Type B pancreatic cell (in vitro differentiated cells): ENCODE data around the gene CA5B. TPM values are rescaled to one million over a fixed set of nuclear protein-coding genes. Genes with fewer than 3 reads are reported as not detected.

Source experiments
- DNase-seq: peaks from one replicate; pipeline ENCODE4 v3.0.0; 2021; ENCODE audit warnings: mixed read lengths; ENCODE audit not compliant: unreplicated experiment; ENCODE audit errors: extremely low spot score
- H3K27ac Mint-ChIP-seq: 2 replicates; pipeline ENCODE4 v1.8.0; 2021; ENCODE audit warnings: mild to moderate bottlenecking, mixed read lengths
- H3K27me3 Mint-ChIP-seq: 2 replicates; pipeline ENCODE4 v1.8.0; 2021; ENCODE audit warnings: mixed read lengths
- H3K36me3 Mint-ChIP-seq: 2 replicates; pipeline ENCODE4 v1.8.0; 2021; ENCODE audit warnings: mixed read lengths
- H3K4me1 Mint-ChIP-seq: one replicate; pipeline ENCODE4 v1.8.0; 2021; ENCODE audit warnings: mixed read lengths; ENCODE audit not compliant: unreplicated experiment
- H3K4me3 Mint-ChIP-seq: 2 replicates; pipeline ENCODE4 v1.8.0; 2021; ENCODE audit warnings: mild to moderate bottlenecking, mixed read lengths
- H3K9me3 Mint-ChIP-seq: 2 replicates; pipeline ENCODE4 v1.8.0; 2021; ENCODE audit warnings: mixed read lengths
- CTCF ChIP-seq: fragments of 200-600 bp; sonication (generic); conservative IDR thresholded peaks from 2 replicates; pipeline ENCODE4 v1.5.0; 2021; ENCODE audit warnings: antibody characterized with exemption, mild to moderate bottlenecking
- total RNA-seq: library from RNA; stranded (reverse); gene quantifications from 2 replicates; pipeline ENCODE4 v1.2.1, GENCODE V29; 2021; ENCODE audit warnings: low replicate concordance

Gene CA5B
- total RNA-seq, 1 donor from 2014 or later = 16.7 TPM

GRCh38 chrX:15714529-15714928 lies 23.5 kb upstream of the CA5B start:
- TF ChIP-seq CTCF = no peak
- no peaks in the 10 kb centered on the region for H3K9me3 Mint-ChIP-seq
- H3K4me1 Mint-ChIP-seq = peaks cover 17% of the 10 kb centered on the region
- peak overlapping the region; percentile 14 for H3K27ac Mint-ChIP-seq
- no peaks in the 10 kb centered on the region for H3K27me3 Mint-ChIP-seq
- no peak for DNase-seq
- H3K36me3 Mint-ChIP-seq = no peaks in the 10 kb centered on the region
- no peak overlapping the region for H3K4me3 Mint-ChIP-seq

GRCh38 chrX:15718283-15718970 lies 19.6 kb upstream of the CA5B start:
- no peak for DNase-seq
- Mint-ChIP-seq H3K9me3 (no peaks in the 10 kb centered on the region), H3K4me3 (peak overlapping the region; percentile 23), H3K36me3 (no peaks in the 10 kb centered on the region), H3K27me3 (no peaks in the 10 kb centered on the region), H3K4me1 (peaks cover 17% of the 10 kb centered on the region), H3K27ac (peak overlapping the region; percentile 58)
- no peak for TF ChIP-seq CTCF

GRCh38 chrX:15719324-15719968 lies 18.6 kb upstream of the CA5B start:
- TF ChIP-seq CTCF = no peak
- Mint-ChIP-seq H3K4me3 (no peak overlapping the region), H3K36me3 (no peaks in the 10 kb centered on the region), H3K9me3 (no peaks in the 10 kb centered on the region), H3K4me1 (peaks cover 17% of the 10 kb centered on the region), H3K27ac (no peak overlapping the region), H3K27me3 (no peaks in the 10 kb centered on the region)
- DNase-seq = no peak

- Mint-ChIP-seq H3K36me3 (no peaks in the 10 kb centered on the region), H3K9me3 (no peaks in the 10 kb centered on the region), H3K4me3 (no peak overlapping the region), H3K27me3 (no peaks in the 10 kb centered on the region), H3K4me1 (peaks cover 13% of the 10 kb centered on the region), H3K27ac (no peak overlapping the region)
- DNase-seq = no peak
- no peak for TF ChIP-seq CTCF
Measured at GRCh38 chrX:15721911-15722310, 16.2 kb upstream of the CA5B start.

- Mint-ChIP-seq H3K27ac (no peak overlapping the region), H3K27me3 (no peaks in the 10 kb centered on the region), H3K36me3 (peaks cover 9% of the 10 kb centered on the region), H3K9me3 (no peaks in the 10 kb centered on the region), H3K4me1 (peaks cover 4% of the 10 kb centered on the region), H3K4me3 (no peak overlapping the region)
- no peak for TF ChIP-seq CTCF
- DNase-seq = no peak
Measured at GRCh38 chrX:15723887-15724517, 14.1 kb upstream of the CA5B start.
